BE2C (cell line): ENCODE results near the gene ACOT6.

Experiments used
- DNase-seq: peaks from one replicate; pipeline ENCODE4 v3.0.0-alpha.2; 2020
- H3K27me3 ChIP-seq: fragments of 250-450 bp; sonication (Bioruptor Pico); 2 replicates; pipeline ENCODE4 v1.5.1; 2020; ENCODE audit warnings: mild to moderate bottlenecking
- H3K36me3 ChIP-seq: fragments of 250-450 bp; sonication (Bioruptor Pico); 2 replicates; pipeline ENCODE4 v1.5.1; 2020; ENCODE audit warnings: mild to moderate bottlenecking
- H3K4me1 ChIP-seq: fragments of 250-450 bp; sonication (Bioruptor Pico); 2 replicates; pipeline ENCODE4 v1.5.1; 2020
- H3K4me3 ChIP-seq: 2 replicates; pipeline ENCODE4 v1.5.1; 2011; ENCODE audit warnings: low read depth, low read length
- H3K9me3 ChIP-seq: fragments of 250-450 bp; sonication (Bioruptor Pico); 2 replicates; pipeline ENCODE4 v1.5.1; 2020
- TF ChIP-seq, protein P1 (sequence below): IDR thresholded peaks from 2 replicates; pipeline ENCODE4 v1.5.1; 2012; ENCODE audit warnings: mild to moderate bottlenecking, low read depth, low read length

The ACOT6 gene

GRCh38 chr14:73663548-73664212 lies 51.4 kb downstream of the ACOT6 start:
- DNase-seq: no peak
- H3K36me3 ChIP-seq: peaks cover 3% of the 10 kb centered on the region; the same call in 1 of the 2 replicates
- no peaks in the 10 kb centered on the region for H3K9me3 ChIP-seq
- no peaks in the 10 kb centered on the region for H3K4me1 ChIP-seq
- TF ChIP-seq, protein P1, sequence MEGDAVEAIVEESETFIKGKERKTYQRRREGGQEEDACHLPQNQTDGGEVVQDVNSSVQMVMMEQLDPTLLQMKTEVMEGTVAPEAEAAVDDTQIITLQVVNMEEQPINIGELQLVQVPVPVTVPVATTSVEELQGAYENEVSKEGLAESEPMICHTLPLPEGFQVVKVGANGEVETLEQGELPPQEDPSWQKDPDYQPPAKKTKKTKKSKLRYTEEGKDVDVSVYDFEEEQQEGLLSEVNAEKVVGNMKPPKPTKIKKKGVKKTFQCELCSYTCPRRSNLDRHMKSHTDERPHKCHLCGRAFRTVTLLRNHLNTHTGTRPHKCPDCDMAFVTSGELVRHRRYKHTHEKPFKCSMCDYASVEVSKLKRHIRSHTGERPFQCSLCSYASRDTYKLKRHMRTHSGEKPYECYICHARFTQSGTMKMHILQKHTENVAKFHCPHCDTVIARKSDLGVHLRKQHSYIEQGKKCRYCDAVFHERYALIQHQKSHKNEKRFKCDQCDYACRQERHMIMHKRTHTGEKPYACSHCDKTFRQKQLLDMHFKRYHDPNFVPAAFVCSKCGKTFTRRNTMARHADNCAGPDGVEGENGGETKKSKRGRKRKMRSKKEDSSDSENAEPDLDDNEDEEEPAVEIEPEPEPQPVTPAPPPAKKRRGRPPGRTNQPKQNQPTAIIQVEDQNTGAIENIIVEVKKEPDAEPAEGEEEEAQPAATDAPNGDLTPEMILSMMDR: no peak
- H3K4me3 ChIP-seq: no peak overlapping the region
- H3K27me3 ChIP-seq: no peaks in the 10 kb centered on the region

DNA sequence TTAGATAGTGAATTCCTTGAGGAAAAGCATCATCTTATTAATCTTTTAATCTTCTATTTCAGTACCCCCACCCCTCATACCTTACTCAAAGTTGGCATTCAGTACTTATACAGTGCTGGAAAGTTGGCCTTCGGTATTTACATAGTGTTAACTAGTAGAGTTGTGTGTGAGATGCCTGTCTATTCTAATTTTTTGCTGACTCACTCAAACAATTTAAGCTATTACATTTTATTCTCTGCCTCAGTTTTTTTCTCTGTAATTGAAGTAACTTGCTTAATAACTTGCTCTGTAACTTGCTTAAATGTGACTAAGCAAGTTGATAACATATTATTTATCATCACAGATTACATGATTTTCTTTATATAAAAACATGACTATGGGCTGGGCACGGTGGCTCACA lies 52.8 kb downstream of the ACOT6 start:
- no peak overlapping the region for H3K4me3 ChIP-seq
- TF ChIP-seq, protein P1: no peak
- DNase-seq: no peak
- H3K27me3 ChIP-seq: no peaks in the 10 kb centered on the region
- H3K4me1 ChIP-seq: no peaks in the 10 kb centered on the region
- H3K36me3 ChIP-seq: no peaks in the 10 kb centered on the region; the same call in 1 of the 2 replicates
- H3K9me3 ChIP-seq: no peaks in the 10 kb centered on the region

DNA sequence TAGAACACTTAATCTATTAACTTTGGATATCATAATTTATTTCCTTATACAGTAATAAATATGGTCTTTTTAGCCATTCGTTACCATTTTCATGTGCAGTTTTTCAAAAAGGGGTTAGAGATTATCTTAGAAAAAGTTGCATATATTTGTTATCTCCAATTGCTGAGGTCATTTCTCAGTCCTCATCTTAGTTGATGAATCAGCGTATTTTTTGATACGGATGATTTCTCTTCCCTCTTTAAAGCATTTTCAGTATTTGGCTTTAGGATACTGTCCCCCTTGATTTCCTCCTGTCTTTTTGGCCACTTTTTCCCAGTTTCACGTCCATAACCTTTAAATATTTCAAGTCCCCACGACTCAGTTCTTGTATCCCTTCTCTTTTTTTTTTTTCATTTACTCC lies 54.3 kb downstream of the ACOT6 start:
- no peaks in the 10 kb centered on the region for H3K9me3 ChIP-seq
- no peak overlapping the region for H3K4me3 ChIP-seq
- no peak for DNase-seq
- H3K4me1 ChIP-seq: no peaks in the 10 kb centered on the region
- no peaks in the 10 kb centered on the region; the same call in 1 of the 2 replicates for H3K36me3 ChIP-seq
- TF ChIP-seq, protein P1: no peak
- H3K27me3 ChIP-seq: no peaks in the 10 kb centered on the region

- Histone ChIP-seq H3K27me3 (no peaks in the 10 kb centered on the region), H3K9me3 (no peaks in the 10 kb centered on the region), H3K4me3 (no peak overlapping the region), H3K4me1 (no peaks in the 10 kb centered on the region), H3K36me3 (peaks cover 3% of the 10 kb centered on the region; the same call in 1 of the 2 replicates)
- TF ChIP-seq, protein P1: no peak
- no peak for DNase-seq
These were observed 55.5 kb downstream of the ACOT6 start for GRCh38 chr14:73667854-73668253.
